ENCODE results near the gene SKIC3. TPM values are rescaled to one million over a fixed set of nuclear protein-coding genes. Genes with fewer than 3 reads are reported as not detected.

SKIC3 gene
- total and polyA plus RNA-seq, 10 of the 15 experiments (the other 5 are each of a cell fraction or from before 2014, with no cell fraction given) = 23.6 to 73.7 (median 55.6) TPM

DNA sequence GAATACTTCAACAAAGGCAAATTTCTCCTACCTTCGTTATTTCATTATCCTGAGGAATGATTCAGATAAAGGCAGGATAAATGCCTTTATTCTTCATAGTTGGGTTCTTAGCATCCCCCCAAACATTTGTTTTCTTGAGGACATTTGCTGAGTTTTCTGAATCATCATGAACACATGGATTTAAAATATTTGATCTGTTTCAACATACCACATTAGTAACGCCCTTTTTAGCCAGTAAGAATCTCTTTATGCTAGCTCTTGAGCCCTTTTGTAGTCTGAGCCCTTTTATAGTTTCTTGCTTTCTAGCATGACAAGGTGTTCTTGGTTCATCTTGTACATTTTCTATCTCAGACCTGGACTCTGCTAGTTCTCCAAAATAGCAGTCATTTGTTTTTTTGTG lies 27.9 kb downstream of the SKIC3 start:
- H3K36me3 ChIP-seq (ENCODE audit: control insufficient read depth in 2 of 2, insufficient read depth in 2 of 2, low read length in 1 of 2) = peaks cover 3 to 15% of the 10 kb centered on the region in 2 experiments; a peak in 2 of 4 replicates
- ATAC-seq (no peak), FAIRE-seq (no peak), DNase-seq (ENCODE audit: low read depth, low spot score) (no peak)
- no peaks in the 10 kb centered on the region for H3K27me3 ChIP-seq (replicated peaks in 1 of 2; ENCODE audit: control insufficient read depth in 2 of 2, insufficient read depth in 2 of 2, low read length in 1 of 2)
- no peaks in the 10 kb centered on the region for H4K20me1 ChIP-seq (ENCODE audit: control insufficient read depth, insufficient read depth)
- no peak overlapping the region for H2AFZ ChIP-seq (ENCODE audit: control insufficient read depth, low read depth, low read length)
- ChIA-PET SMC1A (ENCODE audit: uncharacterized antibody, unreplicated experiment) (no interaction called here), CTCF (no interaction called here), POLR2A (no interaction called here), RAD21 (ENCODE audit: unreplicated experiment) (no interaction called here)
- no peak overlapping the region for H3K9ac ChIP-seq (ENCODE audit: control insufficient read depth, insufficient read depth, low read length)
- peaks cover 4% of the 10 kb centered on the region; the same call in 1 of the 2 replicates for H3K4me1 ChIP-seq (ENCODE audit: control insufficient read depth, insufficient read depth, low read length)
- H3K27ac ChIP-seq (ENCODE audit: control insufficient read depth, insufficient read depth) = no peak overlapping the region
- intact Hi-C loops (cut with micrococcal nuclease; ENCODE audit: unreplicated experiment) = no loop called here
- no TSS peak for BruUV-seq (replicated peaks)
- no peaks in the 10 kb centered on the region for H3K9me3 ChIP-seq (replicated peaks; ENCODE audit: control insufficient read depth, insufficient read depth, low read length)
- H3K79me2 ChIP-seq (ENCODE audit: control insufficient read depth, insufficient read depth, low read length) = no peaks in the 10 kb centered on the region
- no peak overlapping the region for H3K4me2 ChIP-seq (ENCODE audit: control insufficient read depth, insufficient read depth)
- TF ChIP-seq, protein P1, sequence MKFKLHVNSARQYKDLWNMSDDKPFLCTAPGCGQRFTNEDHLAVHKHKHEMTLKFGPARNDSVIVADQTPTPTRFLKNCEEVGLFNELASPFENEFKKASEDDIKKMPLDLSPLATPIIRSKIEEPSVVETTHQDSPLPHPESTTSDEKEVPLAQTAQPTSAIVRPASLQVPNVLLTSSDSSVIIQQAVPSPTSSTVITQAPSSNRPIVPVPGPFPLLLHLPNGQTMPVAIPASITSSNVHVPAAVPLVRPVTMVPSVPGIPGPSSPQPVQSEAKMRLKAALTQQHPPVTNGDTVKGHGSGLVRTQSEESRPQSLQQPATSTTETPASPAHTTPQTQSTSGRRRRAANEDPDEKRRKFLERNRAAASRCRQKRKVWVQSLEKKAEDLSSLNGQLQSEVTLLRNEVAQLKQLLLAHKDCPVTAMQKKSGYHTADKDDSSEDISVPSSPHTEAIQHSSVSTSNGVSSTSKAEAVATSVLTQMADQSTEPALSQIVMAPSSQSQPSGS (IDR thresholded peaks at IDR 0.05; ENCODE audit: low read length) = no peak
- TF ChIP-seq ATF3 (IDR thresholded peaks at IDR 0.05; ENCODE audit: borderline replicate concordance, extremely low read depth, low read depth, low read length) = no peak
- TF ChIP-seq, protein P2, sequence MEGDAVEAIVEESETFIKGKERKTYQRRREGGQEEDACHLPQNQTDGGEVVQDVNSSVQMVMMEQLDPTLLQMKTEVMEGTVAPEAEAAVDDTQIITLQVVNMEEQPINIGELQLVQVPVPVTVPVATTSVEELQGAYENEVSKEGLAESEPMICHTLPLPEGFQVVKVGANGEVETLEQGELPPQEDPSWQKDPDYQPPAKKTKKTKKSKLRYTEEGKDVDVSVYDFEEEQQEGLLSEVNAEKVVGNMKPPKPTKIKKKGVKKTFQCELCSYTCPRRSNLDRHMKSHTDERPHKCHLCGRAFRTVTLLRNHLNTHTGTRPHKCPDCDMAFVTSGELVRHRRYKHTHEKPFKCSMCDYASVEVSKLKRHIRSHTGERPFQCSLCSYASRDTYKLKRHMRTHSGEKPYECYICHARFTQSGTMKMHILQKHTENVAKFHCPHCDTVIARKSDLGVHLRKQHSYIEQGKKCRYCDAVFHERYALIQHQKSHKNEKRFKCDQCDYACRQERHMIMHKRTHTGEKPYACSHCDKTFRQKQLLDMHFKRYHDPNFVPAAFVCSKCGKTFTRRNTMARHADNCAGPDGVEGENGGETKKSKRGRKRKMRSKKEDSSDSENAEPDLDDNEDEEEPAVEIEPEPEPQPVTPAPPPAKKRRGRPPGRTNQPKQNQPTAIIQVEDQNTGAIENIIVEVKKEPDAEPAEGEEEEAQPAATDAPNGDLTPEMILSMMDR (IDR thresholded peaks at IDR 0.05 in 2 of 3, conservative IDR thresholded peaks at IDR 0.05 in 1 of 3; ENCODE audit: control insufficient read depth in 2 of 3, extremely low read depth in 1 of 3, insufficient read depth in 1 of 3, low read depth in 3 of 3, low read length in 3 of 3) = no peak
- no peak for TF ChIP-seq ZNF384 (IDR thresholded peaks at IDR 0.05; ENCODE audit: borderline replicate concordance, low read depth, low read length)
- TF ChIP-seq EGR1 (IDR thresholded peaks at IDR 0.05; ENCODE audit: borderline replicate concordance in 1 of 2, low read depth in 2 of 2, low read length in 2 of 2) = no peak
- TF ChIP-seq SMAD1 (IDR thresholded peaks at IDR 0.05; ENCODE audit: low read depth, partially characterized antibody) = no peak
- TF ChIP-seq DPF2 (IDR thresholded peaks at IDR 0.05) = no peak
- no peak for TF ChIP-seq CREB1 (IDR thresholded peaks at IDR 0.05; ENCODE audit: low read depth)
- TF ChIP-seq TAF1 (IDR thresholded peaks at IDR 0.05; ENCODE audit: borderline replicate concordance, low read depth, low read length) = no peak
- no peak for TF ChIP-seq E2F8 (IDR thresholded peaks at IDR 0.05; ENCODE audit: low read depth, partially characterized antibody)
- no peak for TF ChIP-seq PAX8 (IDR thresholded peaks at IDR 0.05)
- TF ChIP-seq SREBF2 (IDR thresholded peaks at IDR 0.05; ENCODE audit: low read length) = no peak
- no peak for TF ChIP-seq PBX3 (IDR thresholded peaks at IDR 0.05; ENCODE audit: insufficient replicate concordance, low read depth, low read length)
- TF ChIP-seq RELA (IDR thresholded peaks at IDR 0.05; ENCODE audit: borderline replicate concordance, partially characterized antibody) = no peak
- no peak for TF ChIP-seq RAD51 (IDR thresholded peaks at IDR 0.05)
- no peak for TF ChIP-seq YBX1 (IDR thresholded peaks at IDR 0.05)
- WGBS (ENCODE audit: insufficient coverage, insufficient replicate concordance, low lambda C conversion rate, missing lambda C conversion rate) = 96% methylated on average over 2 of the region's 2 CpGs
- in situ Hi-C loops (cut with MboI) = no loop called here
- H3K4me3 ChIP-seq = no peak overlapping the region
